Measurements from ENCODE around the gene TMEM95. TPM values are rescaled to one million over a fixed set of nuclear protein-coding genes. Genes with fewer than 3 reads are reported as not detected.

The TMEM95 gene
- total RNA-seq = 0.25 TPM in 1 of 2 replicates, not detected in the other
- 0.05 TPM for total RNA-seq (2013)
- not detected in 2 replicates for polyA plus RNA-seq
- polyA minus RNA-seq = not detected in 2 replicates

DNA sequence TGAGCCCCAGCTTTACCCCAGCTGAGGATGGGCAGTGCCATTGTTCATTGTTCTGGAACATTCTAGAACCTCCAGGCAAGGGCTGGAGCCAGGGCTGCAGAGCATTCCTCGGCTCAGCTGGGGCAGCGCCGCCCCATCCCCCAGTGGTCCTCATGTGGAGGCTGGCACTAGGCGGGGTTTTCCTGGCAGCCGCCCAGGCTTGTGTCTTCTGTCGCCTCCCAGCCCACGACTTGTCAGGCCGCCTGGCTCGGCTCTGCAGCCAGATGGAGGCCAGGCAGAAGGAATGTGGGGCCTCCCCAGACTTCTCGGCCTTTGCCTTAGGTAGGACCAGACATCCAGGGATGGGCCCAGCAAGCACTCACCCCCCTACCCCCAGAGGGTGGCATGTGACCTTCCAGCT is at the start of gene TMEM95:
Gene TMEM95 (plus strand): TSS at position 104 of the 400 bp plus-strand sequence. CDS start 49 bp downstream, at position 153.
- H4K20me1 ChIP-seq (ENCODE audit: control insufficient read depth, insufficient read depth, low read length, poor library complexity, severe bottlenecking) = peaks cover 10% of the 10 kb centered on the region
- peaks cover 14 to 41% of the 10 kb centered on the region in 2 donors for H3K4me1 ChIP-seq (ENCODE audit: control insufficient read depth in 2 of 2, insufficient read depth in 2 of 2, low read length in 2 of 2)
- CTCF ChIA-PET = interaction anchor here (0.7 to 5.9 kb wide), 18 partner anchors 10 to 333 kb away, joined by 3 to 43 read pairs (median 10); partner anchors contain the start of genes ACAP1, NEURL4, PLSCR3 and SENP3
- no peak within 1 kb of the TSS for H3K27ac ChIP-seq (ENCODE audit: low read length in 2 of 2)
- H3K27me3 ChIP-seq (replicated peaks in 1 of 4; ENCODE audit: control extremely low read depth in 1 of 4, control insufficient read depth in 3 of 4, insufficient read depth in 4 of 4, low read length in 3 of 4) = no peaks in the 10 kb centered on the region
- Mint-ChIP-seq H3K27ac (peak within 1 kb of the TSS; percentile 65), H3K27me3 (no peaks in the 10 kb centered on the region), H3K9me3 (ENCODE audit: insufficient read depth) (no peaks in the 10 kb centered on the region), H3K4me3 (peak within 1 kb of the TSS; percentile 39), H3K4me1 (peaks cover 33% of the 10 kb centered on the region)
- no peak for DNase-seq
- peaks cover 14% of the 10 kb centered on the region for H3K79me2 ChIP-seq (ENCODE audit: control insufficient read depth, insufficient read depth, low read length)
- 92% methylated on average over 9 of the region's 10 CpGs for WGBS (ENCODE audit: insufficient coverage)
- intact Hi-C loops (cut with micrococcal nuclease) = no loop called here
- peak within 1 kb of the TSS; percentile 30 for H3K4me2 ChIP-seq (replicated peaks; ENCODE audit: low read depth, low read length, poor library complexity, severe bottlenecking)
- peaks cover 0 to 2% of the 10 kb centered on the region in 2 experiments for H3K36me3 ChIP-seq (replicated peaks in 1 of 2; ENCODE audit: control extremely low read depth in 1 of 2, control insufficient read depth in 1 of 2, extremely low read depth in 1 of 2, insufficient read depth in 2 of 2, low read length in 1 of 2)
- H3K9me3 ChIP-seq (ENCODE audit: control extremely low read depth in 1 of 3, control insufficient read depth in 2 of 3, insufficient read depth in 1 of 3, low read length in 2 of 3) = no peaks in the 10 kb centered on the region
- no peak for ATAC-seq (ENCODE audit: low read depth)
- no peak within 1 kb of the TSS for H3K4me3 ChIP-seq (ENCODE audit: control extremely low read depth in 1 of 5, extremely low read depth in 1 of 5, insufficient read depth in 1 of 5, low read depth in 2 of 5, low read length in 4 of 5)
- POLR2A ChIA-PET = interaction anchor here (0.7 to 0.9 kb wide), 2 partner anchors 80 to 121 kb away, joined by 3 to 5 read pairs; partner anchors contain the start of genes DVL2 and TMEM102
- TF ChIP-seq EZH2 (IDR thresholded peaks at IDR 0.05; ENCODE audit: borderline replicate concordance, insufficient read depth, low read depth, low read length, poor library complexity, severe bottlenecking) = no peak
- TF ChIP-seq CTCF (IDR thresholded peaks at IDR 0.05) = no peak
- no peak within 1 kb of the TSS for H3K9ac ChIP-seq (ENCODE audit: low read length)
- H2AFZ ChIP-seq (ENCODE audit: insufficient read depth, low read depth, low read length, poor library complexity, severe bottlenecking) = no peak within 1 kb of the TSS

All from B cell (primary cell).